Activated CD8-positive, alpha-beta memory T cell treated with anti-CD3 and anti-CD28 coated beads for 24 hours (primary cell): ENCODE data around the gene SCGB1D2.
"Not testable (repeated sequence)": the region's sequence is repeated elsewhere in the genome, so short reads cannot be mapped to it uniquely, and the experiment has no call there.

ENCODE experiments used
- DNase-seq: peaks from one replicate; pipeline ENCODE4 v3.0.0-alpha.2; 2020

The SCGB1D2 gene, protein sequence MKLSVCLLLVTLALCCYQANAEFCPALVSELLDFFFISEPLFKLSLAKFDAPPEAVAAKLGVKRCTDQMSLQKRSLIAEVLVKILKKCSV

DNA sequence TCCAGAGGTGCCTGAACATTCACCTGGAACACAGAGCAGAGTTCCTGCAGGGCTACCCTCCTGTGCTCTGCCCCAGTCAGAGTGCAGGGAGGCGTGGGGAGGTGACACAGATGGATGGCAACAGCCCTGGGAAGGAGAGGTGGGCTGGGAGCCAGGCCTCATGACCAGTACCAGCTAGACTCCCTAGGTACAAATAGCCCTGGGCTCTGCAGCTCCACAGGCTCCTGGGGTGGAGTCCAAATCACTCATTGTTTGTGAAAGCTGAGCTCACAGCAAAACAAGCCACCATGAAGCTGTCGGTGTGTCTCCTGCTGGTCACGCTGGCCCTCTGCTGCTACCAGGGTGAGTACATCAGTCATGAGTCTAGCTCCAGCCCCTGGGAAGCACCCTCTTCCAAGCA is at the start of gene SCGB1D2:
SCGB1D2 (plus strand) TSS at position 219 of the 400 bp plus-strand sequence; CDS start at position 288, 69 bp downstream.
- no peak for DNase-seq

DNA sequence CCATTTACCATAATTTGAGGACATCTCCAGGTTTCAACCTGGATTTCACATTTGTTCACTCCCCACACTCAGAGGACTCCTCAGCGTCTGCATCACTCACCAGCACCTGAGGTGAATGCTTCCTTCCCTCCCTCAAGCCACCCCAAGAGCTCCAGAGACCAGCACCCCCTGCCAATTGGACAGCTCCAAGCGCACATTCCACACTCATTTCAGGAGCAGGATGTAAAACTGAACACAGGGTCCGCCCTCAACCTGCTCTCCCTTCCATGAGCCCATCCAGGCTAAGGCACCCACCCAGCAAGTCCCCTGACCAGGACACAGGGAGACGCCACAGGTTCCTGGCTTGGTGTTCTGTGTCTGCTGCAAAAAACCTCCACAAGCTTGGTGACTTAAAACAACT is 48.1 kb upstream of the SCGB1D2 start:
- no peak for DNase-seq

DNA sequence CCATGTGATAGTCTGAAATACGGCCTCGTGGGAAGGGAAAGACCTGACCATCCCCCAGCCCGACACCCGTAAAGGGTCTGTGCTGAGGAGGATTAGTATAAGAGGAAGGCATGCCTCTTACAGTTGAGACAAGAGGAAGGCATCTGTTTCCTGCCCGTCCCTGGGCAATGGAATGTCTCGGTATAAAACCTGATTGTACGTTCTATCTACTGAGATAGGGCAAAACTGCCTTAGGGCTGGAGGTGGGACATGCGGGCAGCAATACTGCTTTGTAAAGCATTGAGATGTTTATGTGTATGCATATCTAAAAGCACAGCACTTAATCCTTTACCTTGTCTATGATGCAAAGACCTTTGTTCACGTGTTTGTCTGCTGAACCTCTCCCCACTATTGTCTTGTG is 47.0 kb upstream of the SCGB1D2 start:
- not testable (repeated sequence) for DNase-seq

DNA sequence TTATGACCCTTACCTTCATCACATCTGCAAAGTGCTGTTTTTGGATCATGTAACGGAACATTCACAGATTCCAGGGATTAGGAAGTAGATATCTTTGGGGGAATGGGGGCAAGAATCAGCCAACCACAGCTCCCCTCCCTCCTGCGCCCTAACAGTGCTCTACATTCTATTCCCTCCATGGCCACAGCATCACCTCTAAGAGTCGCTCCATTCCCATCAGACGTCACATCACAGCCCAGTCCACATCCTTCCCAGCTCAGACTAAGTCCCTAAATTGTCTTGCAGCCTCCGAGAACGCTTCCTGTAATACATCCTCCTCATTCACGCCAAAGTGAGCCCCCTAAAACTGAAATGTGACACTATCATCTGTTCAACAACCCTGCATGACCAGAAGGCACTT is 46.1 kb upstream of the SCGB1D2 start:
- no peak for DNase-seq

DNA sequence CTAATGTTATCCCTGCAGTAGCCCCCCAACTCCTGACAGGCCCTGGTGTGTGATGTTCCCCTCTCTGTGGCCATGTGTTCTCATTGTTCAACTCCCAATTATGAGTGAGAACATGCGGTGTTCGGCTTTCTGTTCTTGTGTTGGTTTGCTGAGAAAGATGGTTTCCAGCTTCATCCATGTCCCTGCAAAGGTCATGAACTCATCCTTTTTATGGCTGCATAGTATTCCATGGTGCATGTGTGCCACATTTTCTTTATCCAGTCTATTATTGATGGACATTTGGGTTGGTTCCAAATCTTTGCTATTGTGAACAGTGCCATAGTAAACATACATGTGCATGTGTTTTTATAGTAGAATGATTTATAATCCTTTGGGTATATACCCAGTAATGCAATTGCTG is 44.6 kb upstream of the SCGB1D2 start:
- not testable (repeated sequence) for DNase-seq

DNA sequence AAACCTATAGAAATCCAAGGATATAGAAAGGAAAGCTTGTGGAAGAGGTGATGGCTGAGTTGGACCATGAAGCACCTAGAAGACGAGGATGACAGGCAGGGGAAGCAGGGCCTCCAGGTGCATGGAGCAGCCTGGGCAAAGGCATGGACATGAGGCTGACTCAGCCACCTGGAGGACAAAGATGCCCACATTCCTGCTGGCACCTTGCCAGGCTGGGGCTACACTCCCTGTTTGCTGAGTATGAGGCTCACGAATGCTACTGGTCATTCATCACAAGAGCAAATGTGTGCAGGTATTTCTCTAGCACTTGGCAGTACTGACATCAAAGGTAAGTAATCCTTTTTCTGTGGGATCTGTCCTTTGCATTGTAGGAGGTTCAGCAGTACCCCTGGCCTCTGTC is 40.7 kb upstream of the SCGB1D2 start:
- no peak for DNase-seq

DNA sequence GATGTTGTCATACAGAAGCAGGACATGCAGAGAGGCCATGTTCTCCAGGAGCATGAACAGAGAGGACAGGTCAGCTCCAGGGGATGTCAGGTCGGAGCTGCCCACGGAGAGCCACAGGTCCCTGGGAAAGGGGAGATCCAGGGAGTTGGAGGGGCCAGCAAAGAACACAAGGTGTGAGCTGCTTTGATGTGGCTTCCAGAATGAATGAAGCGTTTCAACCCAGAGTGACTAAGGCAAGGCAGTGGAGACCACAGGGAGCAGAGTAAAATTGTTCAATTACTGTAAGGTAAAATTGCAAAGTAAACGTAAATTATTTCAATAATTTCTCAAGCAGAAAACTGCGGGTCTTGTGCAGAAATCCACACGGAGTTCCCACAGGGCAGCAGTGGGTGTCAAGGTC is 39.1 kb upstream of the SCGB1D2 start:
- DNase-seq, result no peak

DNA sequence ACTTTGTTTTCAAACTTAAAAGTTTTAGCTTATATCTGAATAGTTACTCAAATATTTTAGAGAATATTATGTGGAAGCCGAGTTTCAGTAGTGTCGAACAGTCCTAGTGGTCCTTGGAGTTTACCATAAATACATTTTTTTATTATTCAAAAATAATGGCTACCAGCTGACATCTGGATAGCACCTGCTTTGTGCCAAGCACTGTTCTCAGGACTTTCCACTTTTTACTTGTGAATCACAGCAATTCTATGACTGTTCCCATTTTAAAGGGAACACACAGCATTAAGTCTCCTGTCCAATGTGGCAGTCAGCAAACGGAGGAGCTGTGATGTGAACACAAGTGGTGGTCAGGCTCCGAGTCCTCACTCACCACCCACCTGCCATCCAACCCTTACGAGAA is 37.6 kb upstream of the SCGB1D2 start:
- DNase-seq, result no peak

DNA sequence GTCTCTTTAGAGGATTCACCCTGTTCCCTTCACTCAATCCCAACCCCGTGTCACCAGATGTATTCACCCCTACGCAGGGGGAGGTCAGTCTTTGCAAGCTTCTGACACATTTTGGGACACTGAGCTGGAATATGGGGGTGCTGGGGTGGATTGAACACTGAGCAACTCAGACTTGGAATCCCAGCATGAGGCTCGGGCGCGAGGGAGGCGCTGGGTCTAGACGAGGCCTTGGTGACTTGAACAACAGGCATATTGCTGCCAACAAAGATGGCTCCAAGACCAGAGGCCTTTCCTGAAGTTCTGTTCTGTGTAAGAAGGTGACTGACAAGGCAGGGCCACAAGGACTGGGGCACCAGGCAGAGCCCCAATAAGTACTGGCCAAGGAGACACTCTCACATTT is 36.6 kb upstream of the SCGB1D2 start:
- no peak for DNase-seq

DNA sequence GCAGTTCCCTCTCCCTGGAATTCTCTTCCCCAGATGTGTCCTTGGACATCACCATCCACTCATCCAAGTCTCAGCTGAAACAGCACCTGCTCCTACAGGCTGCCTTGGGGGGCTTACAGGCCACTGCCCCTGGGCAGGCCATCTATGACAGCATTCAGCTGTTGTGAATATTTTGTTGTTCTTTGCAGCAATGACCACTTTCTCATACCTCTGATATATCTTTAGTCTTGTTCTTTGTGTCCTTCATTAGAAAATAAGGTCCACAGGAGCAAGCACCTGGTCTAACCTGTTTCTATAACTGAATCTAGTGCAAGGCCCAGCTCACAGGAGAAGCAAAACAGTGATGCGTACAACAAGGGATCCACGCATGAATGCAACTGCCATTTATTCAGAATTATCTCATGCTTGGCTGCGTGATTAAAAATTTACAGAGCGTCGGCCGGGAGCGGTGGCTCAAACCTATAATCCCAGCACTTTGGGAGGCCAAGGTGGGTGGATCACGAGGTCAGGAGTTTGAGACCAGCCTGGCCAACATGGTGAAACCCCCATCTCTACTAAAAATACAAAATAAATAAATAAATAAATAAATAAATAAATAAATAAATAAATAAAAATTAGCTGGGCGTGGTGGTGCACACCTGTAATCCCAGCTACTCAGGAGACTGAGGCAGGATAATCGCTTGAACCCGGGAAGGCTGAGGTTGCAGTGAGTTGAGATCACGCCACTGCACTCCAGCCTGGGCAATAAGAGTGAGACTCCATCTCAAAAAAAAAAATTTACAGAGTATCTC is 35.6 kb upstream of the SCGB1D2 start:
- not testable (repeated sequence) for DNase-seq

DNA sequence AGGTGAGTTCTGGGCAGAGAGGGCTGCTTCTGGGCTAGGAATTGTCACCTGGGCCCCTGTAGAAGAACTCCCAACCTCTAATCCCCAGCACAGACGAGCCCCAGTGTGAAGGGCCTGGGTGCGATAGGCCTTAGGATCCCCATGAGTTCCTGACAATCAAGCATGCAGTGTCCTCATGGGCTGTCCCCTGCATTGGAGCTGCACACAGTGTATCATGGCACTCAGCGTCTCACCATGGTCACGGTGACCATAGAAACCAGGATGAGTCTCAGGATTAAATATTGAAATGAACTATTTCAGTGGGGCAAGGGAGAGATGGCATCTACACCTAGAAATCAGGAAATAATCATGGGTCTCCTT is 33.3 kb upstream of the SCGB1D2 start:
- DNase-seq, result no peak

DNA sequence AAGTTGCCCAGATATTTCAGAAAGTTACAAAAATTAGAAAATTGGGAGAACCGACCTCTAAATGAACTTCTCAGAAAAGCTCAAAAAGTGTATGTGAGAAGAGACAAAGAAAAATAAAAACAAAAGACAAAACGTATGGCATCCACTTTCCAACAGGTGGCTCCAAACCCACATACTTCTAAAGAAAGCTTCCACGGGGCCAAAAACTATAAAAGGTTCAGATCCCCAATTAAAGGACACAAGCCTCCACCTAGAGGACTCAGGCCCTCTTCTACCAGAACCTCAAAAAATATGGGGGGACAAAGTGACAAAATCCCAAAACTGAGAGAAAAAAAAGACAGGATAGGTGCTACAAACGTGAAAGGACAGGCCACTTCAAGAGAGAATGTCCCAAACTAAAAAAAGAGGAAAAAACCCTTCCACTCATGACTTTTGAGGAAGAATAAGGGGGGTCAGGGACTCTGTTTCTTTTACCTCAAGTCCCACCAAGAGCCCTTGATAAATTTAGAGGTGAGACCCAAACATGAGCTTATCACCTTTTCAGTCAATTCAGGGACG is 24.8 kb upstream of the SCGB1D2 start:
- DNase-seq, result no peak

DNA sequence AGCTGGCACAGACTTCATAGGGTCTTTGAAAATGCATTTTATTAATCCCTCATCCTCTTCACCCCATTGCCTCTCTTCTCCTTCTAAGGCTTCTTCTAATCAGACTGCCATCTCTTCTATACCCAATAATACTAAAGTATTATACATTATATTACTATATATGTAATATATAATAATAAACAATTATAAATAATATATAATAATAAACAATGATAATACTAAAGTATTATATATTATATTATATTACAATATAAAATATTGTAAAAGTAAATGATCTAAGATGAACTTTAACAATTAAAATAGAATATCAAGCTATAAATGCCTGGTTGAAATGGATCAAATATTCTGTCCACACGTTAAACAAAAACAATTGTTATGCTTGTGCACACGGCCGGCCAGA is 20.5 kb upstream of the SCGB1D2 start:
- no peak for DNase-seq

DNA sequence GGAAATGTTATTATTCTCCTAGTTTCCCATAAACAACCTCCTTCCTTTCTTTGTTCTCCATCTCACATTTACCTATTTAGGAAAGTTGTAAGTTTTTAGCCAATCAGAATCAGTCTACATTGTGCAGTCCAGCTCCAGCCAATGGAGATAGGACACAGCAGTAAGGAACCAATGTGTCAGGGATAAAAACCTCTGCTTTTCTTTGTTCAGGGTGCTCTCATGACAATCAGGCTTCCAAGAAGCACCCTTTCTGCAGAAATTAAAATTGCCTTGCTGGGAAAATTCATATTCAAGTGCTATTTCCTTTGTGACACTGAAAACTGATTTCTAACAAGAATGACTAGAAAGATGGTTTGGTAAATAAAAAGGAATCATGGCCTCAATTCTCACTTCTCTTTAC is 18.9 kb upstream of the SCGB1D2 start:
- no peak for DNase-seq

DNA sequence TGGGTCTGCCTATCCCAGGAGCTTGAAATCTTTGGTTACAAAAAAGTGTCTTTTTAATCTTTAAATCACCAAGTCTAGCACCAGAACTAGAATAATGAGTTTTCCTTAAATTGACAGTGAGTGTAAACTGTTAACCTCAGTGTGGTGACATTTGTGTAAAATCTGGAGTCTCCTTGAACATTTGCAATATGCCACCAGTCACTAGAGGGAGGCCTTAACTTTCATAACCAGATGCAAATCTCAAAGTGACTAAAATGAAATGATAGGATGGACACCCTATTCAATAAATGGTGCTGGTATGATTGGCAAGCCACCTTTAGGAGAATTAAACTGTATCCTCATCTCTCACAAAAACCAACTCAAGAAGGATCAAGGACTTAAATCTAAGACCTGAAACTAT is 8.3 kb upstream of the SCGB1D2 start:
- DNase-seq, result no peak

DNA sequence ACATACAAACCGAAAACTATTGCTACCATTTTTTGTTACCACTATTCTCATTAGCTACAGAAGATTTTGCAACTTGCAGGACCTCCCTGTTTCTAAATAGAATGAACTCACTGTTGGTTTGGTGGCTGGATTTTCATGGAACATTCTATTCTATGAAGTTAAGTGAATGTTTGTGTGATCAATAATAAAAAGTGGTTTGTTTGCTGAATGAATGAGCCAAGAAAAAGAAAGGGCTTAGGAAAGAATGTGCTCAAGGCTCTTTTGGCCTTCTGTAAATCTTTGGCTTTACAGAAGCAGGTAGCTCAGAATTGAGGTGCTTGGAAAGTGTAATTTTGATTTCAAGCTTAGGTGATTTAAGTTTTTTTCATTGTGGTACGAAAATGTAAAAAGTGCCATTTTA is 5.9 kb upstream of the SCGB1D2 start:
- no peak for DNase-seq

DNA sequence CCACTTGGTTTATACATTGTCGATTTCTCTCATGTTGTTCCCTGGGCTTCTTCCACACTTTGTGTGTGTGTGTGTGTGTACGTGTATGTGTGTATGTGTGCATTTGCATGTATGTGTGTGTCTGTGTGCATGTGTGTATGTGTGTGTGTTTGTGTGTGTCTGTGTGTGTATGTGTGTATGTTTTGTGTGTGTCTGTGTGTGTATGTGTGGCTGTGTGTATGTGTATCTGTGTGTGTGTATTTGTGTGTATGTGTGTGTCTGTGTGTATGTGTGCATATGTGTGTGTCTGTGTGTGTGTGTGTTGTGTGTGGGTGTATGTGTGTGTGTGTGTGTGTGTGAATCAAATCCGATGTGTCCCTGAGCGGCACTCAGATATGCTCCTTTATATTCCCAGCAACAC is 4.5 kb upstream of the SCGB1D2 start:
- no peak for DNase-seq

DNA sequence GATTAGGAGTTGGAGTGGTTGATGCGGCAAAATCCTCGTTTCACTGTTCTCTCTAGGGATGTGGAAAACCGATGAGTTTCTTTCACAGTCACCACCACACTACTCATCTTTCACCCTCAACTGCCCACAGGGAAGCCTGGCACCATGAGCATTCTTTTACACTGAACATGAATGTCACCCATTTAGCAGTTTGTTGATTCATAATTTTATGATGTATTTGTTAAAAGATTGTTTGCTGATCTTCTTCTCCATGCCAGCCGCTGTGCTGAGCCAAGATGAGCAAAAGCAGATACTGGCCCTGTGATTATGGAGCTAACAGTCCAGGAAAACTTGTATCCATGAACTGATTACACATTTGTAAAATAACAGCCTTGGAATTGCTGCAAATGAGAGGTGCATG is 3.9 kb upstream of the SCGB1D2 start:
- no peak for DNase-seq

DNA sequence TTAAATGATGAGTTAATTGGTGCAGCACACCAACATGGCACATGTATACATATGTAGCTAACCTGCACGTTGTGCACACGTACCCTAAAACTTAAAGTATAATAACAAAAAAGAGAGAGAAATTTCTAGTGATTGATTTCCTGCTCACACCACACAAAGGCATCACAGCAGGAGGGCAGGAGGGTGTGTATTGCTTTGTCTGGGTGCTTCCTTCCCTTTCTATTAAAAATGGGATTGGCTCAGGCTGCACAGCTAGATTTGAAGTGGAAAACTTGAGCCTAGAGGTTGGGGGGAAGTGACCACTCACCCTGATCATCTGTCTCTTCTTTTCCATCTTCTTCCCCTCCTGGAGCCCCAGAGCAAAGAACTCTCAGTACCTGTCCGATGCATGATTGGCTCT is 944 bp upstream of the SCGB1D2 start:
- no peak for DNase-seq

DNA sequence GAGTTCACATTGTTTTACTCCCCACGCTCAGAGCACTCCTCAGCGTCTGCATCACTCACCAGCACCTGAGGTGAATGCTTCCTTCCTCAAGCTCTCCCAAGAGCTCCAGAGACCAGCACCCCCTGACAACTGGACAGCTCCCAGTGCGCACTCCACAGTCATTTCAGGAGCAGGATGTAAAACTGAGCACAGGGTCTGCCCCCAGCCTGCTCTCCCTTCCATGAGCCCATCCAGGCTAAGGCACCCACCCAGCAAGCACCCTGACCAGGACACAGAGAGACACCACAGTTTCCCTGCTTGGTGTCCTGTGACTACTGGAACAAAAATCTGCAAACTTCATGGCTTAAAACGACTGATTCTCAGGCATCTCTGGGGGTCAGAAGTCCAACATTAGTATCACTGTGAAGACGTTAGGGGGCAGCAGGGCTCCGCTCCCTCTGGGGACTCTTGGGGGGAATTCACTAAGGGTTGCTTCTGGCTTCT is 3.3 kb downstream of the SCGB1D2 start:
- DNase-seq, result no peak

DNA sequence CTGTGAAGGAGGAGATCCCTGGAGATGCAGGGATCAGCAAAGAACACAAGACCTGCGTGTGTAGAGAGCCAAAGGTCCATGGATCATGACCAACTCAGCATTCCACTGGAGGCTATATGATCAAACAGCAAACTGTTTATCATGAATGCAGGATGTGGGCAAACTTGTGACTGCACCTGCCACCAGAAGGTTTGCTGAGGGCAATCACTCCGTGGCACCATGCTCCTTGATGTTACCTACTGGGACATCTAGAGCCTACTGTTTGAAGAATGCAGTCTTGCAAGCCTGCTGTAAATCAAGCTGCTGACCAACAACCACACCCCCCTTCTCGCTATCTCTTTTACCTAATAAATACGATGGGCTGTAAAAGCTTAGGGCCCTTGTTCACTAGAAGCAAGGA is 9.7 kb downstream of the SCGB1D2 start:
- DNase-seq, result no peak

DNA sequence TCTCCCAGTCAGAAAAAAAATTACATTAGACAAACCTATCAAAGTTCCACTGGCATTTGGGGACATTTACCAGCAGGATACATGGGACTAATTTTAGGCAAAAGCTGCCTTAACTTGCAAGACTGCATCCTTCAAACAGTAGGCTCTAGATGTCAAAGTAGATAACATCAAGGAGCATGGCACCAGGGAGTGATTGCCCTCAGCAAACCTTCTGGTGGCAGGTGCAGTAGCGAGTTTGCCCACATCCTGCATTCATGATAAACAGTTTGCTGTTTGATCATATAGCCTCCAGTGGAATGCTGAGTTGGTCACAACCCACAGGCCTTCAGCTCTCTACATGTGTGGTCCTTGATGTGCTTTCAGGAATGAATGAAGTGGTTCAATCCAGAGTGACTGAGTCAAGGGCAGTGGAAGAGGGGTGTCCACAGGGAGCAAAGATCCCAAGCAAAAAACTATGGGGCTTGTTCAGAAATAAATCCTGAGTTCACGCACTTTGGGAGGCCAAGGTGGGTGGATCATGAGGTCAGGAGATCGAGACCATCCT is 12.0 kb downstream of the SCGB1D2 start:
- no peak for DNase-seq

DNA sequence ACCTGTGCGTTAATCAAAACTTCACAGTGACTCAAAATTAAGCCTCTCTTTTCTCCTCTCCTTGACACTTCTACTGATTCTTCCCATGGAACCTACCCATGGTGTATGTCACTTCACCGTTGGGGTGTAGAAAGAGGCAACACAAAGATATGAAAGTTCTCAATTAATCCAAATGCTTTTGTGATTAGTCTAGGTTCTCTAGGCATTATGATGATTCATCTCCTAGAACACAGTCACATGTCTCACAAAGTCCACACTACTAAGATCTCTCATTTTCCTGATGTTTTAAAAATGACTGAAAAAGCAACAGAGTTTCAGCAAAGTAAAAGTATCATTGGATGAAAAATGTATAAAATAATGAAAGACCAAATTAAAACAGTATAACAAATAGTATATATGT is 14.2 kb downstream of the SCGB1D2 start:
- no peak for DNase-seq

DNA sequence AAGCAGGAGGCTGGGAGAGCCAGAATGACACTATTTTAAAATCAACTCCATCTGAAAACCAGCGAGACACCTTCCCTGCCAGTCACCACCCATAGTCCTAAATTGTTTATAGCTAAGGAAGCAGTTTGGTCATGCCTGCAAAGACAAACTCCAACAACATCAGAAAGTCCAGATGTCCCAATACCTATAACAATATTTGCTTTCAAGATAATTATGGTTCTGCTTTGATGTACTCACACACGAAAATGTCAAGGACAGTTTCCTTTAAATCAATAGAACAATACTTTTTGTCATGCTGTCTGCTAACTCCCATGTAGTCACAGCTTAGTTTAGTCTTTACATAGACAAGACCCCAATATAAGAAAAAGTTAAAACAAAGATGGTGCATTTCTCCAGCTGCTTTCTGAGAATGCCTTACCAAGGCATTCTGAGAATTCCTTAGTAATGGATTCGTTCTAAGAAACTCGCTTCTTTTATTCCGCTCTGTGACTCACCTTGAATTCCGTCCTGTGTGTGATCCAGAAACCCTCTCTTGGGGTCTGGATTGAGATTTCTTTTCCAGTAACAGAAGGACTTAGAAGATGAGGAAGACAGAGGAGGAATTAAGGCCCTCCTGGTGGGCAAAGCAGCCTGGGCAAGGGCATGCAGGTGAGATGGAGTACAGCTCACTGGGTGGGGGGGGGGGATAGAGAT is 18.4 kb downstream of the SCGB1D2 start:
- DNase-seq, result no peak
